Lung (tissue), 12 donors: ENCODE results near the gene MYO9A. TPM values are rescaled to one million over a fixed set of nuclear protein-coding genes. Genes with fewer than 3 reads are reported as not detected.

Experiments
- ATAC-seq: fragments of 200-7000 bp; cut with Tn5 transposase; one replicate; pipeline ENCODE4 v1.9.1; 2020; ENCODE audit warnings: moderate number of reproducible peaks; ENCODE audit not compliant: insufficient read depth, low FRiP score
- DNase-seq, 3 donors: peaks; one replicate each; pipeline ENCODE4 v3.0.0-alpha.2; 2013 to 2017
- H3K27ac ChIP-seq, 2 donors: one replicate each; pipeline ENCODE4 v1.5.1; 2013; ENCODE audit warnings: mild to moderate bottlenecking in 2 of 2, moderate library complexity in 2 of 2, control low read depth in 1 of 2, inconsistent platforms in 1 of 2, low read depth in 1 of 2, low read length in 1 of 2
- H3K27me3 ChIP-seq, 3 donors: one replicate each; pipeline ENCODE4 v1.5.1; 2013; ENCODE audit warnings: low read length in 2 of 3; ENCODE audit not compliant: control insufficient read depth in 3 of 3, insufficient read depth in 3 of 3
- H3K36me3 ChIP-seq, 4 donors: one replicate each; pipeline ENCODE4 v1.5.1; 2013; ENCODE audit warnings: low read length in 4 of 4, mild to moderate bottlenecking in 1 of 4, moderate library complexity in 1 of 4; ENCODE audit not compliant: control insufficient read depth in 4 of 4, insufficient read depth in 4 of 4
- H3K4me1 ChIP-seq, 5 donors: one replicate each; pipeline ENCODE4 v1.5.1; 2013; ENCODE audit warnings: low read length in 5 of 5, mild to moderate bottlenecking in 2 of 5, moderate library complexity in 1 of 5; ENCODE audit not compliant: control insufficient read depth in 5 of 5, insufficient read depth in 5 of 5
- H3K4me3 ChIP-seq: one replicate; pipeline ENCODE4 v1.5.1; 2013; ENCODE audit warnings: mild to moderate bottlenecking, control low read depth, moderate library complexity
- H3K9ac ChIP-seq, 2 donors: one replicate each; pipeline ENCODE4 v1.5.1; 2013; ENCODE audit warnings: low read length in 2 of 2, control low read depth in 1 of 2; ENCODE audit not compliant: insufficient read depth in 1 of 2
- H3K9me3 ChIP-seq, 4 donors: one replicate each; pipeline ENCODE4 v1.5.1; 2013; ENCODE audit warnings: low read length in 3 of 4, mild to moderate bottlenecking in 1 of 4, moderate library complexity in 1 of 4; ENCODE audit not compliant: control insufficient read depth in 4 of 4, insufficient read depth in 3 of 4
- WGBS, 2 donors: extraction: QIAGEN DNeasy Blood & Tissue Kit; methylation state at CpG; one replicate each; pipeline ENCODE4 v1.1.7; 2013; 5-methylcytosine and 5-hydroxymethylcytosine counted together
- polyA plus RNA-seq, 2 donors: library from polyadenylated mRNA; stranded (reverse); fragments of 200-250 nt; gene quantifications; one replicate each; pipeline ENCODE4 v1.2.1, GENCODE V29; 2013
- total RNA-seq, 2 donors: library from RNA; depleted of rRNA in 1 of 2; stranded (reverse); fragments of >200 nt in 1 of 2; gene quantifications; one replicate each; pipeline ENCODE4 v1.2.1, GENCODE V29; 2014 to 2021
- TF ChIP-seq, protein P1 (sequence below): IDR thresholded peaks from 2 replicates; pipeline ENCODE4 v1.5.1; 2012; ENCODE audit warnings: mild to moderate bottlenecking; ENCODE audit errors: control extremely low read depth, extremely low read depth
- donor health status: control.
- donor health status: control.
- donor health status: Bipolar disorder and iron deficiency.
- donor health status: healthy.
- donor health status: DM: yes; HTN: yes; CAD: no.

MYO9A gene
- total and polyA plus RNA-seq, 4 donors, result 4.5 to 173 (median 34.4) TPM

DNA sequence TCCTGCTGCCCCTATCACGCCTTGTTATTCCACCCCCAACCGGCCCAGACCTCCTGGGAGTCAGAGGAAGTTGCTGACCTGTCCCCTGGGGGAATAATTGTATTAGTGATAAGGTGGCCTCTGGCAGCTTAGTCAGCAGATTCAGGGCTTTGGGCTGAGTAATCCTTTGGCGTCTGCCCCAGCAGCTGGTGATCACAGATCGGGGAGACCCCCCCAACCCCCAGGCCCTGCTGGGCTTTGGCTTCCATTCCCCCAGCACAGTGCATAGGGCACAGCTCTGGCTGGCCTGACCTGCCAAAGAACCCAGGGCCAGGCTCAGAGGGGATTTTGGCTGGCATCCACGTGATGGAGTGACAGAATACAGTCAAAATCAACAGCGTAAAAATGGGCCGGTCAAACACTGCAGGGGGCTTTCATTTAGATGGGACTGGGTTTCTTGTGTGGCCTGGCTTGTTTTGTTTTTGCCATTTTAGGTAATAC, 311.5 kb downstream of the MYO9A start:
- no peak overlapping the region for H3K4me3 ChIP-seq
- DNase-seq (peak; percentile 70 to 77 (median 72)), ATAC-seq (no peak)
- peaks cover 0 to 33% (median 4%) of the 10 kb centered on the region in 5 donors for H3K4me1 ChIP-seq
- no peak overlapping the region for H3K27ac ChIP-seq
- TF ChIP-seq, protein P1, sequence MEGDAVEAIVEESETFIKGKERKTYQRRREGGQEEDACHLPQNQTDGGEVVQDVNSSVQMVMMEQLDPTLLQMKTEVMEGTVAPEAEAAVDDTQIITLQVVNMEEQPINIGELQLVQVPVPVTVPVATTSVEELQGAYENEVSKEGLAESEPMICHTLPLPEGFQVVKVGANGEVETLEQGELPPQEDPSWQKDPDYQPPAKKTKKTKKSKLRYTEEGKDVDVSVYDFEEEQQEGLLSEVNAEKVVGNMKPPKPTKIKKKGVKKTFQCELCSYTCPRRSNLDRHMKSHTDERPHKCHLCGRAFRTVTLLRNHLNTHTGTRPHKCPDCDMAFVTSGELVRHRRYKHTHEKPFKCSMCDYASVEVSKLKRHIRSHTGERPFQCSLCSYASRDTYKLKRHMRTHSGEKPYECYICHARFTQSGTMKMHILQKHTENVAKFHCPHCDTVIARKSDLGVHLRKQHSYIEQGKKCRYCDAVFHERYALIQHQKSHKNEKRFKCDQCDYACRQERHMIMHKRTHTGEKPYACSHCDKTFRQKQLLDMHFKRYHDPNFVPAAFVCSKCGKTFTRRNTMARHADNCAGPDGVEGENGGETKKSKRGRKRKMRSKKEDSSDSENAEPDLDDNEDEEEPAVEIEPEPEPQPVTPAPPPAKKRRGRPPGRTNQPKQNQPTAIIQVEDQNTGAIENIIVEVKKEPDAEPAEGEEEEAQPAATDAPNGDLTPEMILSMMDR, result no peak
- no peaks in the 10 kb centered on the region for H3K36me3 ChIP-seq
- H3K9me3 ChIP-seq, result peaks cover 0 to 2% (median 0%) of the 10 kb centered on the region in 4 donors
- WGBS, 2 donors, result 73 to 82% methylated on average over 7 of the region's 7 CpGs
- H3K27me3 ChIP-seq, result no peaks in the 10 kb centered on the region
- no peak overlapping the region for H3K9ac ChIP-seq

DNA sequence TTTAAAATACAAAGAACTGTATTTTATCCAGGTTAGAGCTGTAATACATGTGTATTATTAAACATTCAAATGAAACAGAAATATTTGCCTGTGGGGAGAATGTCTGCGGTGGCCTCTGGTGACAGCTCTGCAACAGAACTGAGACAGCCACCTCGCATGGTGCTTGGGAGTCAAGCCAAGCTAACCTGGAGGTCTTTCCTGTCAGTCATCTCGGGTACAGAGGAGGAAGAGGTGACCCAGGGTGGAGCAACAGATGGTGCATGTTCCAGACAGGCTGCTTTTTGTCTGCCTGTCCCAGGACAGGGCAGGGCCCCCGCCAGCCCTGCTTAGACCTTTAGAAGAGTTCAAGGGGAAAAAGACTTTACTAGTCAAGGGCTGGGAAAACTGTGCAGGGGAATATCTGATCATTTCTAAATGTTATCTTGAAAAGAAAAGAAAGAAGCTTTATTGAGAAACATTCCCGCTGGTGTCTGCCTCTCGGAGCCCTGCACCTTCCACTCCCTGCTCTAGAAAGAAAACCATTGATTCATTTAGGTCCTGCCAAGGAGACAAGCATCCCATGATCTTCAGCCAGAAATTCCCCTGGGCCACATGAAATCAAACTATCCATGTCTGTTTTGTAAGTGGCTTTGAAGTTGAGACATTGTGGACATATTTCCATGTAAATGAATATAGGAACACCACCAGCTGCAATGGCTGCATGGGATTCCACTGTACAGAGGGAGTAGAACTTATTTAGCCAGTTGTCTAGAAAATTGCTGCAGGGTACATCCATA, 313.1 kb downstream of the MYO9A start:
- Histone ChIP-seq H3K9me3 (peaks cover 0 to 2% (median 0%) of the 10 kb centered on the region in 4 donors), H3K27me3 (no peaks in the 10 kb centered on the region), H3K9ac (no peak overlapping the region), H3K4me3 (no peak overlapping the region), H3K27ac (no peak overlapping the region), H3K36me3 (no peaks in the 10 kb centered on the region), H3K4me1 (peaks cover 0 to 38% (median 4%) of the 10 kb centered on the region in 5 donors)
- 67 to 69% methylated on average over 6 of the region's 6 CpGs for WGBS, 2 donors
- TF ChIP-seq, protein P1, result no peak
- DNase-seq, result peak in 2 of 3 donors; percentile 8 to 23
- ATAC-seq, result no peak

DNA sequence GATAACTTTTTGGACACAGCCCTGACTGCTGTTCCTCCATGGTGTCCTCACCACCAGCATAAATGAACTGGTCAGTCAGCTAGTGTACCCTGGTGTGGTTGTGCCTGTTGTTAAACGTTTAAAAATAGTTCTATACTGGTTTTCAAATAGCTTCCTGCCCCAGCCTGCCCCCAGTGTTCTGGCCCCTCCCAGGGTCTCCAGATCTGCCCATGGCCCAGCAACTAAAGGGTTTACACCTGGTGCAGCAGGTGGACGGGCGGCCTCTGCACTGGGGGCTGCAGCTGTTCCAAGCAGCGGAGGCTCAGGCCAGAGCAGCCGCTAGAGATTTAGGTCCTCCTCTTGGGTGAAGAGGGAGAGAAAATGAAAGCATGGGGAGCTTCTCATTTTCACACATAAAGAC, 313.7 kb downstream of the MYO9A start:
- TF ChIP-seq, protein P1, result no peak
- no peaks in the 10 kb centered on the region for H3K27me3 ChIP-seq
- no peak overlapping the region for H3K27ac ChIP-seq
- WGBS, 2 donors, result 52 to 69% methylated on average over 5 of the region's 5 CpGs
- no peak for DNase-seq
- H3K4me3 ChIP-seq, result no peak overlapping the region
- H3K9ac ChIP-seq, result no peak overlapping the region
- ATAC-seq, result no peak
- no peaks in the 10 kb centered on the region for H3K36me3 ChIP-seq
- H3K9me3 ChIP-seq, result peaks cover 0 to 2% (median 0%) of the 10 kb centered on the region in 4 donors
- peaks cover 0 to 38% (median 4%) of the 10 kb centered on the region in 5 donors for H3K4me1 ChIP-seq
